DOHH2 (cell line): Measurements from ENCODE around the gene QSOX2.

Experiments used
- H3F3A ChIP-seq: fragments of 200-600 bp; sonication (generic), shearing (Covaris generic); 2 replicates; pipeline ENCODE4 v1.6.0; 2016; ENCODE audit warnings: antibody characterized with exemption, mild to moderate bottlenecking; ENCODE audit not compliant: control insufficient read depth, insufficient read depth
- H3K27ac ChIP-seq: fragments of 200-600 bp; sonication (generic); 2 replicates; pipeline ENCODE4 v1.5.1; 2014; ENCODE audit warnings: low read depth, mild to moderate bottlenecking, low read length, moderate library complexity
- H3K27me3 ChIP-seq: fragments of 200-600 bp; sonication (generic); 2 replicates; pipeline ENCODE4 v1.6.1; 2014; ENCODE audit warnings: mild to moderate bottlenecking, low read length, mixed read lengths; ENCODE audit not compliant: control insufficient read depth
- H3K36me3 ChIP-seq: fragments of 200-600 bp; sonication (generic); 2 replicates; pipeline ENCODE4 v1.6.1; 2014; ENCODE audit warnings: mild to moderate bottlenecking, low read length, moderate library complexity, mixed read lengths; ENCODE audit not compliant: control insufficient read depth
- H3K4me1 ChIP-seq: fragments of 200-600 bp; sonication (generic); 2 replicates; pipeline ENCODE4 v1.6.1; 2014; ENCODE audit warnings: mild to moderate bottlenecking, low read length, mixed read lengths; ENCODE audit not compliant: control insufficient read depth
- H3K4me2 ChIP-seq: fragments of 200-600 bp; sonication (generic); 2 replicates; pipeline ENCODE4 v1.6.0; 2014; ENCODE audit warnings: mild to moderate bottlenecking, low read length, moderate library complexity
- H3K4me3 ChIP-seq: fragments of 200-600 bp; sonication (generic); 2 replicates; pipeline ENCODE4 v1.5.1; 2014; ENCODE audit warnings: mild to moderate bottlenecking, low read length, mixed read lengths
- H3K79me2 ChIP-seq: fragments of 200-600 bp; sonication (generic); 2 replicates; pipeline ENCODE4 v1.6.1; 2014; ENCODE audit warnings: mild to moderate bottlenecking, low read length, mixed read lengths; ENCODE audit not compliant: control insufficient read depth
- H3K9me2 ChIP-seq: fragments of 200-600 bp; sonication (generic); replicated peaks from 2 replicates; pipeline ENCODE4 v1.6.1; 2014; ENCODE audit warnings: mild to moderate bottlenecking, low read length, mixed read lengths; ENCODE audit not compliant: control insufficient read depth
- H3K9me3 ChIP-seq: fragments of 200-600 bp; sonication (generic); 2 replicates; pipeline ENCODE4 v1.6.1; 2014; ENCODE audit warnings: antibody characterized with exemption, low read length, mixed read lengths; ENCODE audit not compliant: control insufficient read depth, insufficient read depth
- H4K20me1 ChIP-seq: fragments of 200-600 bp; sonication (generic); 2 replicates; pipeline ENCODE4 v1.6.0; 2014; ENCODE audit warnings: low read depth, mild to moderate bottlenecking, antibody characterized with exemption, low read length, moderate library complexity; ENCODE audit not compliant: control insufficient read depth, insufficient read depth
- CTCF ChIP-seq: fragments of 200-600 bp; sonication (generic); IDR thresholded peaks from one replicate; pipeline ENCODE4 v1.5.1; 2014; ENCODE audit warnings: antibody characterized with exemption, mild to moderate bottlenecking, low read depth, low read length; ENCODE audit not compliant: poor library complexity, severe bottlenecking
- EZH2phosphoT487 ChIP-seq: fragments of 200-600 bp; sonication (generic); IDR thresholded peaks from 2 replicates; pipeline ENCODE4 v1.6.1; 2017; ENCODE audit warnings: borderline replicate concordance, mild to moderate bottlenecking, antibody characterized with exemption, low read length, moderate library complexity, mixed read lengths

The QSOX2 gene

GRCh38 chr9:136207616-136208015, 38.0 kb downstream of the QSOX2 start:
- H3K27ac ChIP-seq, result no peak overlapping the region
- H3K9me3 ChIP-seq, result no peaks in the 10 kb centered on the region
- H4K20me1 ChIP-seq, result peaks cover 23% of the 10 kb centered on the region; the same call in 1 of the 2 replicates
- H3K27me3 ChIP-seq, result peaks cover 6% of the 10 kb centered on the region; the same call in 1 of the 2 replicates
- H3F3A ChIP-seq, result peaks cover 16% of the 10 kb centered on the region
- H3K4me3 ChIP-seq, result no peak overlapping the region
- H3K79me2 ChIP-seq, result no peaks in the 10 kb centered on the region
- peaks cover 14% of the 10 kb centered on the region for H3K4me1 ChIP-seq
- H3K9me2 ChIP-seq, result no peaks in the 10 kb centered on the region
- H3K36me3 ChIP-seq, result peaks cover 68% of the 10 kb centered on the region
- no peak for TF ChIP-seq CTCF
- no peak for TF ChIP-seq EZH2phosphoT487
- H3K4me2 ChIP-seq, result no peak overlapping the region

- TF ChIP-seq CTCF, result no peak
- no peak for TF ChIP-seq EZH2phosphoT487
- Histone ChIP-seq H3K9me3 (no peaks in the 10 kb centered on the region), H3K4me2 (no peak overlapping the region), H3K4me3 (no peak overlapping the region), H3K36me3 (peaks cover 59% of the 10 kb centered on the region), H3K27me3 (peaks cover 6% of the 10 kb centered on the region; the same call in 1 of the 2 replicates), H3K27ac (no peak overlapping the region), H3K4me1 (peaks cover 6% of the 10 kb centered on the region), H3F3A (peaks cover 16% of the 10 kb centered on the region), H3K79me2 (no peaks in the 10 kb centered on the region), H3K9me2 (no peaks in the 10 kb centered on the region), H4K20me1 (peaks cover 23% of the 10 kb centered on the region; the same call in 1 of the 2 replicates)
These were observed 38.9 kb downstream of the QSOX2 start for GRCh38 chr9:136206602-136207275.

GRCh38 chr9:136205707-136205992, 40.0 kb downstream of the QSOX2 start:
- no peaks in the 10 kb centered on the region for H3K9me2 ChIP-seq
- H3K4me1 ChIP-seq, result peaks cover 5% of the 10 kb centered on the region; the same call in 1 of the 2 replicates
- H3K27me3 ChIP-seq, result peaks cover 6% of the 10 kb centered on the region; the same call in 1 of the 2 replicates
- no peak overlapping the region for H3K27ac ChIP-seq
- H3K9me3 ChIP-seq, result no peaks in the 10 kb centered on the region
- peaks cover 48% of the 10 kb centered on the region for H3K36me3 ChIP-seq
- TF ChIP-seq CTCF (no peak), EZH2phosphoT487 (no peak)
- H3K4me2 ChIP-seq, result no peak overlapping the region
- H3K4me3 ChIP-seq, result no peak overlapping the region
- H3F3A ChIP-seq, result peaks cover 14% of the 10 kb centered on the region
- no peaks in the 10 kb centered on the region for H3K79me2 ChIP-seq
- peaks cover 23% of the 10 kb centered on the region; the same call in 1 of the 2 replicates for H4K20me1 ChIP-seq
